ENCODE data around the gene PWWP2B. TPM values are rescaled to one million over a fixed set of nuclear protein-coding genes. Genes with fewer than 3 reads are reported as not detected.
"Not testable (repeated sequence)": the region's sequence is repeated elsewhere in the genome, so short reads cannot be mapped to it uniquely, and the experiment has no call there.

The PWWP2B gene
- total RNA-seq, 6 experiments from 2014 or later, result 3.0 to 12.2 (median 5.1) TPM

- no peaks in the 10 kb centered on the region for H3K9me3 ChIP-seq
- no peak overlapping the region for H3K4me3 ChIP-seq
- H3K4me1 ChIP-seq, result no peaks in the 10 kb centered on the region
- TF ChIP-seq POLR2A (IDR thresholded peaks at IDR 0.05), result no peak
- no peak for TF ChIP-seq CTCF (IDR thresholded peaks at IDR 0.05)
- H3K27me3 ChIP-seq, result no peaks in the 10 kb centered on the region
- peak; percentile 14 to 61 (median 52) for ATAC-seq
- no peak for DNase-seq
- WGBS (ENCODE audit: insufficient coverage, low coverage, low lambda C conversion rate, missing lambda C conversion rate), result 49% methylated on average over 9 of the region's 12 CpGs
- intact Hi-C loops (cut with DNase I), result no loop called here
- no peaks in the 10 kb centered on the region for H3K36me3 ChIP-seq
- H3K27ac ChIP-seq, result no peak overlapping the region
Observed at GRCh38 chr10:132434405-132435005, 37.5 kb downstream of the PWWP2B start.

DNA sequence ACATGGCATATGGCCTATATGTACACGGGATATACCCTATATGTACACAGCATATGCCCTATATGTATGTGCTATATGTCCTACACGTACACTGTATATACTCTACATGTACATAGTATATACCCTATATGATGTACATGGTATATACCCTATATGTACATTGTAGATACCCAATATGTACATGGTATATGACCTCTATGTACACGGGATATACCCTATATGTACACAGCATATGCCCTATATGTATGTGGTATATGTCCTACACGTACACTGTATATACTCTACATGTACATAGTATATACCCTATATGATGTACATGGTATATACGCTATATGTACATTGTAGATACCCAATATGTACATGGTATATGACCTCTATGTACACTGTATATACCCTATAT, 38.3 kb downstream of the PWWP2B start:
- H3K4me1 ChIP-seq; H3K9me3 ChIP-seq; H3K27me3 ChIP-seq; intact Hi-C loops (cut with DNase I); H3K4me3 ChIP-seq; DNase-seq; H3K27ac ChIP-seq; H3K36me3 ChIP-seq; ATAC-seq: not testable (repeated sequence)
- 88% methylated on average over 5 of the region's 5 CpGs for WGBS (ENCODE audit: insufficient coverage, low coverage, low lambda C conversion rate, missing lambda C conversion rate)

DNA sequence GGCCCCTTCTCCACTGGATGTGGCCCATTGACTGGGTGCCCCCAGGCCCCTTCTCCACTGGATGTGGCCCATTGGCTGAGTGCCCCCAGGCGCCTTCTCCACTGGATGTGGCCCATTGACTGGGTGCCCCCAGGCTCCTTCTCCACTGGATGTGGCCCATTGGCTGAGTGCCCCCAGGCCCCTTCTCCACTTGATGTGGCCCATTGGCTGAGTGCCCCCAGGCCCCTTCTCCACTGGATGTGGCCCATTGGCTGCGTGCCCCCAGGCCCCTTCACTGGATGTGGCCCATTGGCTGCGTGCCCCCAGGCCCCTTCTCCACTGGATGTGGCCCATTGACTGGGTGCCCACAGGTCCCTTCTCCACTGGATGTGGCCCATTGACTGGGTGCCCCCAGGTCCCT, 39.1 kb downstream of the PWWP2B start:
- H3K4me1 ChIP-seq; ATAC-seq; H3K27ac ChIP-seq; H3K27me3 ChIP-seq; H3K9me3 ChIP-seq; H3K4me3 ChIP-seq; intact Hi-C loops (cut with DNase I); DNase-seq; H3K36me3 ChIP-seq: not testable (repeated sequence)
- WGBS (ENCODE audit: insufficient coverage, low coverage, low lambda C conversion rate, missing lambda C conversion rate), result no CpG with 5 or more reads among the region's 3 CpGs

- WGBS (ENCODE audit: insufficient coverage, low coverage, low lambda C conversion rate, missing lambda C conversion rate), result 80% methylated on average over 1 of the region's 15 CpGs
- Histone ChIP-seq H3K9me3 (no peaks in the 10 kb centered on the region), H3K27me3 (no peaks in the 10 kb centered on the region), H3K36me3 (no peaks in the 10 kb centered on the region), H3K4me1 (no peaks in the 10 kb centered on the region), H3K4me3 (no peak overlapping the region), H3K27ac (no peak overlapping the region)
- ATAC-seq, result no peak
- TF ChIP-seq CTCF (IDR thresholded peaks at IDR 0.05) (no peak), POLR2A (IDR thresholded peaks at IDR 0.05) (no peak)
- intact Hi-C loops (cut with DNase I), result no loop called here
- DNase-seq, result no peak
Observed at GRCh38 chr10:132436861-132437410, 39.9 kb downstream of the PWWP2B start.

DNA sequence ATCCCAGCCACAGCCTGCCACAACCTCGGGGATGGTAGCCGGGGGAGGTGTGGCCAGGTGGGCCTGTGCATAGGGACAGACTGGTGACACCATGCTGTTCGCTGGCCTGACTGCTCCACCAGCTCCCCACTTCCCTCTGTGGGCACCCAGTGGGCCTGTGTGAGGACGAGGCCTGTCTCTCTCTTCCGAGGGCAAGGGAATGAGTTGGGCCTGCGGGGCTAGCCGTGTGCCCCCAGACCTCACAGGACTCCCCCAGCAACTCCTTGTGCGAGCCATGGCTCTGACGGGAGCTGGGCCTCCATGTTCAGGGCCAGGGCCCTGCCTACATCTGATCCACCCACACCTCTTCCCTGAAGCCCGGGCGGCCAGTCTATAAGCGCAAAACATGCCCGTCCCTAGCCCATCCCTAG, 40.5 kb downstream of the PWWP2B start:
- intact Hi-C loops (cut with DNase I), result no loop called here
- ATAC-seq (no peak), DNase-seq (no peak)
- Histone ChIP-seq H3K36me3 (no peaks in the 10 kb centered on the region), H3K9me3 (no peaks in the 10 kb centered on the region), H3K4me1 (no peaks in the 10 kb centered on the region), H3K4me3 (no peak overlapping the region), H3K27me3 (no peaks in the 10 kb centered on the region), H3K27ac (no peak overlapping the region)
- 79% methylated on average over 5 of the region's 13 CpGs for WGBS (ENCODE audit: insufficient coverage, low coverage, low lambda C conversion rate, missing lambda C conversion rate)
- TF ChIP-seq POLR2A (IDR thresholded peaks at IDR 0.05) (no peak), CTCF (IDR thresholded peaks at IDR 0.05) (no peak)
